Measurements from ENCODE around the gene ARHGAP26.
"Not testable (repeated sequence)": the region's sequence is repeated elsewhere in the genome, so short reads cannot be mapped to it uniquely, and the experiment has no call there.

ARHGAP26 gene

DNA sequence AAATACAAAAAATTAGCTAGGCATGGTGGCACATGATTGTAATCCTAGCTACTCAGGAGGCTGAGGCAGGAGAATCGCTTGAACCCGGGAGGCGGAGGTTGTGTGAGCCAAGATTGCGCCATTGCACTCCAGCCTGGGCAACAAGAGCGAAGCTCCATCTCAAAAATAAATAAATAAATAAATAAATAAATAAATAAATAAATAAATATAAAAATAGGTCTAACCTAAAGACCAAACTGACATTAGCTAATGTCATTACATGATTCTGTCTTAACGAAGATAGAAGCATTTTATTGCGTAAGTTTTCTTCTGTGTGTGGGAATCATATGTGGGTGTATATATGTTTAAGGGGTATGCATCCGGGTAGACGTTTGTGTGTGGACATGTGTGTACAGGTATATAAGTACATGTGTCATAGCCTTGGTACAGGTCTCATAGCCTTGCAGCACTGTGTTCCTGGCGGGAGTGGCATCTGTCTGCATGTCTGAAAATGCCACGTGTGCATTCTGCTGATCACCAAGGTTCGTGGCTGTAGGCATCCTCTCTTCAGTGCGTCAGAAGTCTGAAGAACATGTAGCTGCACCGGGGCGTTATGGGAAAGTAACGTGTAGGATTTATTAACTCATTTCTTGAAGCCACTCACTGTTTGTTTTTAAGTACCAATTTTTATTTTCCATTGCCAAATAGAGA is 335.2 kb downstream of the ARHGAP26 start:
- DNase-seq, result no peak

DNA sequence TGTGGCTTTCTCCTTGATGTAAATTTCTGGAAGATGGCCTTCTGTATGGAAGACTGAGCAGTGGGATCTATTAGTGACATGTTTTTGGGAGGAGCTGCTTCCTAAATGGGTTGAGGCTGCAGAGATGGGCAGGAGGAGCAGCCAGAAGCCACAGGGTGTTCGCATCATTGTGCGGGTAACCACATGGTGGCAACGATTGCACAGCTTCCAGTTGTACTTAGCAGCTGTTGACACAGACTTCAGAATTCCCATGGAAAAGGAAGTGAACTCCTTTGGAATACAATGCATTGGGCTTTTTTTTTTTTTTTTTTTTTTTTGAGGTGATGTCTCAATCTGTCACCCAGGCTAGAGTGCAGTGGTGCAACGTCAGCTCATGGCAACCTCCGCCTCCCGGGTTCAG is 336.0 kb downstream of the ARHGAP26 start:
- DNase-seq, result peak in 1 of 2 experiments; percentile 75

DNA sequence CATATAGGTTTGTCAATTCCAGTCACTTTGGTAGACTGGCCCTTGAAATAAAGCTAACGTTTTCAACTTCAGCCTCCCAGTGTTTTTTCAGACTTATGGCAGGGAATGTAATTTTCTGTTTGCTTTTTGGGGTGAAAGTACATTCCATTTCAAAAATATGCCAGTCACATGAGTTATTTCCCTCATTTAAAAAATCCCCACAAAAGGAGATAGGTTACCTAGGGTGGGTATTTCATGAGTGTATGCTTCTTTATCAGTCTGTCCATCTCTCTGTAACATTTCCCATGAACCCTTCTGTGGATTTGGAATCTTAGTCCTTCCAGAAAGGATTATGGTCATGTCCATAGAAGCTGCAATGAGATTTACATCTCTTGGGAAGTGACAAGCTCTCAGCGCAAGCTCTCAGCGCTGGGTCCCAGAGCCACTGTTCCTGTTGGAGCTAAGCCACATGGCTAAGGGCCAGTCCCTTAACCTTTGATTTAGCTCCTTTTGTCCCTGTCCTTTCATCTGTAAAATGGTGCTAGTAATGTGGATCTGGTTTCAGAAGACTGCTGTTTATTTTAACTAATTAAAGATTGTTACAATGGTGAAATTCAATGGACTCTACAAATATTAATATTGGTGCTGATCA is 338.4 kb downstream of the ARHGAP26 start:
- DNase-seq, result no peak

DNA sequence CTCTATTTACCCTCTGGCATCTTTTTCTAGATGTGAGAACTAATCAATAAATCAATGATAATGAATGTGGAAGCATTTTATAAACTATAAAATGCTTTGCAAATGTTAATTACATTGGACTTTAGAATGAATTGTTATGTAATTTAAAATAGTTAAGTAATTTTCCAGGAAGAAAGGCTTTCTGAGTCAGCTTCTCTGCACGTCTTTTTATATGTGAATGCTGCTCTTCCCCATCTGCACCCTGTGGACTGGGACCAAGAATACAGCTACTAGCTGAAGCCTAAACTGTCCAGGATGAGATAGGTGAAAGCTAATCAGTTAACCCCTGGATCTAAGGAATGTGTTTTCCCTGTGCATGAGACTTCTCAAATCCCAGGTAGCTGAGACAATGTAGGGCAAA is 340.4 kb downstream of the ARHGAP26 start:
- DNase-seq, result no peak

DNA sequence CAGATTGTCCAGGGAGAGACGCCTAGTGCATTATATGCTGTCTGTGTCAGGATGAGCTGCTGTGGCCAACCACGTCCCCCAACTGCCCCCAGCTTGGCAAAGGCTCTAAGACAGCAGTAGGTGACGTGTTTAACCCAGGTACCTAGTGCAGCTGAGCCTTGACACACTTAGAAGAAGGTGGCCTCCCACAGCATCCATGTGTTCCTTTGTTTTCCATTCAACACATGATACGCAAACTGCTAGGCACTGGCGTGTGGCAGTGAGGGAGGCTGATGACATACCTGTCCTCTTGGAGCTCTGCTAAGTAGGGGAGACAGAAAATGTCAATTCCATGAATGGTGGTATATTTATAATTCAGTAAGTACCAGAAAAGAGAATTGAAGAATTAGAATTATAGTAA is 341.6 kb downstream of the ARHGAP26 start:
- DNase-seq, result no peak

DNA sequence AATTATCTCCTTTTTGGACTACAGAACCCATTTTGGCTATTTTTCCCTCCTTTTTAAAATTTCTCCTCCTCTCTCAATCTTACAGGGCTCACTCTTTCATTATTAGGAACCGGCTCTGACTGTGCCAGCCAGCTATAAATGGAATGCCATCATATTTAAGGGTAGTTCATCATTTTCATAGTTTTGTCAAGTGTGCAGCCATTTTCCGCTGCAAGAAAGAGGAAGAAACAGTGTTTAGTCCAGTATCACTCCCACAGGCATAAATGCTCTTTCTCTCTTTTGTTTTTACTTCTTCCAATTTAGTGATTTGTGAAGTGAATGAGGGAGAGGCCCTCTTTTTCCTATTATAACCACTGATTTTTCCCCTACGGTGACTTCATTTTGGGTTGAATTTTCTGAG is 343.3 kb downstream of the ARHGAP26 start:
- no peak for DNase-seq

DNA sequence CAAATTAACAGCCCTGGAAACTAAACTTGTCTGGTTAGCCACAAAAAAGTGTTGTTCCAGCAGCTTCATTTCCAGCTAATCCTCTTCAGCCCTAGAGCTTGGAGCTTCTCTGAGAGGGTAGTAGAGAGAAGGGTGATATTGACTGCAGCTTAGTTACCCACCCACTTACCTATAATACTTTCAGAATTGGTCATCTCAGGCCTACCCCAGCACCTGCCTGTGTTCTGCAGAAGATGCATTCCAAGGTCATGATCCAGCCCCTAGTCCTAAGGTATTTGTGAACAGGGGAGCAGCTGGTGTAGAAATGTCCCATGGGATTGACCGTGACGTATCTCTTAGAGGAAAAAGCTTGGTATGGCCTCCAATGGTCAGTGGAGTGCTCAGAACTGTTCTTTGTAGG is 344.3 kb downstream of the ARHGAP26 start:
- no peak for DNase-seq

DNA sequence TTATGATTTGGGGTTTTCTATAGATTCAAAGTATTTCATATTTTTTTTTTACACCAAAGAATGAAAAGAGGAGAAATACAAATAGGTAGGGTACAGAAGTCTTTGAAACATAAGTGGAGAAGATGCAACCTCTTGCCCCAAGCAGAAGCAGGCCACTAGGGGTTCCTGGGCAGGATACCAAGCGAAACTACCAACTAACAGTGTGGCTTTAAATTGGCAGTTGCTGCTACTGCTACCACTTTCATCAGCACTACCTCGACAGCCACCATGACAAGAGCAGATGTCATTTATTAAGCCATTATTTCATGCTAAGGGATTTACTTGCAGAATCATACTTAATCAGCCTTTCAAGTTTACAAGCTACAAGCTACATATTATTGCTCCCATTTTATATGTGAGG is 345.2 kb downstream of the ARHGAP26 start:
- DNase-seq, result peak in 1 of 2 experiments; percentile 66

DNA sequence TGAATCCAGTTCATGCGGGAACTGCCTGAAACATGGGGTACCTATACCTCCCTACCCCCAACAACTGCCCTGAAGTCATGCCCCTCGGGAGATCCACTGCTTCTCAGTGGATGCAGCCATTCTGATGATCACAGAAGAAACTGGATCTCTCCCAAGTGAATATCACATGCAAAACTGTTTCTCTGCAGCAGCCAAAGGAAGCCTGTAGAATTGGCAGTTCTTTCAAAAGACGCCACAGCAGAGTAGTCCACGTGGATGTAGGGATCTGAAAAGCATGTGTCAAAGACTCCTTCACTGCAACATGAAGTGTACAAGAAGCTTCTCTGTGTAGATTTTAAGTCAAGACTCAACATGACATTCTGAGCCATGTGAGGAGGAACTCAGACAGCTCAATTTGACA is 346.6 kb downstream of the ARHGAP26 start:
- no peak for DNase-seq

DNA sequence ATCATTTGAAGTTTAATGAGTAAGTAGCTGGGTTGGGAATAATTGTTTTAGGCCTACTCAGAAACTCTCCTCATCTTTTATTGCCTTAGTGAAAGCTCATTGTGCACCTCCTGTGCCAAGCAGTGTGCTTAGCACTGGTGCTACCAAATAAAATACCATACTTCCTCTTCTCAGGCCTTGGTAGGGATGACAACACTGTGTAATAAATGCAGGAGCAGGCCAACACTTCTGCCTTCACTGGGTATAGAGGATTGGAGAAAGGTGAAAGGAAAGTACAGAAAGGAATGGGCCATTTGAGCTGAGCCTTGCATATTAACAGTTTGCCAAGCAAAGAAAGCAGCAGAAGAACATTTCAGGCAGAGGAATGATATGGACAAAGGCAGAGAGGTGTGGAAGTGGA is 347.6 kb downstream of the ARHGAP26 start:
- no peak for DNase-seq

DNA sequence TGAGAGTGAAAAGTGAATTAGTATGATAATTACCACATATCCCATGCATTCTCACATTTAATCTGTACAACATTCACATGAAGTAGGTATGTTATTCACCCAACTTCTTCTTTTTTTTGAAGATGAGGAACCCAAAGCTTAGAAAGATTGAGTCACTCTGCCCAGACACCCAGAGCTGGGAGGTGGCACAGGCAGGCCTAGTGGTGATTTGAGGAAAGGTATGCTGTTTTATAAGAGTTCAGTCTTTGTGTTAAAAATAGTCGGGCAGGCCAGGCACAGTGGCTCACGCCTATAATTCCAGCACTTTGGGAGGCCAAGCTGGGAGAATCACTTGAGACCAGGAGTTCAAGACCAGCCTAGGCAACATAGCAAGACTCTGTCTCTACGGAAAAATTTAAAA is 348.0 kb downstream of the ARHGAP26 start:
- no peak for DNase-seq

DNA sequence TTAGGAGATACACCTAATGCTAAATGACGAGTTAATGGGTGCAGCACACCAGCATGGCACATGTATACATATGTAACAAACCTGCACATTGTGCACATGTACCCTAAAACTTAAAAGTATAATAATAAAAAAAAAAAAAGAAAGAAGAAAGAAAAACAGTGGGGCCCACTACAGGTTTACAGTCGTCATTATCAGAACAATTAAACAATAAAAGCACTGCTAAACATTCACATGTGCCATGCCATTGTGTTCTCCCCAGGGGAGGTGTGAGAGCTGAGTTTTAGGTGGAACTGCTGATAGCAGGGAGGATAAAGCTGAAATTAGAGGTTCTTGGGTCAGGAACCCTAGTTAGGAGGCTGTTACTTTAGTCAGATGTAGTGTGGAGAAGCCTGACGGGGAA is 348.6 kb downstream of the ARHGAP26 start:
- DNase-seq, result not testable (repeated sequence)

DNA sequence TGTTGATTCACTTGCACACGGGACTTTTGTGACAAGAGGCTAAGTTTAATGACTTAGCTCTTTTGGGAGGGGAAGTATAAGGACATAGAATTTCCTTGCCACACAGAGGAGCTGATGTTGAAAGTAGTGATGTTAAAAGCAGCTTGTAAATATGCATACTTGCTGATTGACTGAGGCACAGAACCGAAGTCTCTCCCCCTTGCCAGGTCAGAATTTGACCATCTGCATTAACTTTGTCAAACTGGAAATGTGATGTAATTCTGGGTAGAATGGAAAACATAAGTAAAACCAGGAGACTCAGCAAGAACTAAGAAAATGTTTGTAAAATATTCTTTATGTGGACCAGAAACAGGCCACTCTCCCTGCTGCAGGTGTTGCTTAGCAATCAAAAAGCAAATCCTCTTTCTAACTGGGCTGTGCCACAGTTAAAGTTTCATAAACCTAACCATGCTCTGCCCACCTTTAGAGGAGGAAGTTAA is 349.2 kb downstream of the ARHGAP26 start:
- DNase-seq, result no peak

DNA sequence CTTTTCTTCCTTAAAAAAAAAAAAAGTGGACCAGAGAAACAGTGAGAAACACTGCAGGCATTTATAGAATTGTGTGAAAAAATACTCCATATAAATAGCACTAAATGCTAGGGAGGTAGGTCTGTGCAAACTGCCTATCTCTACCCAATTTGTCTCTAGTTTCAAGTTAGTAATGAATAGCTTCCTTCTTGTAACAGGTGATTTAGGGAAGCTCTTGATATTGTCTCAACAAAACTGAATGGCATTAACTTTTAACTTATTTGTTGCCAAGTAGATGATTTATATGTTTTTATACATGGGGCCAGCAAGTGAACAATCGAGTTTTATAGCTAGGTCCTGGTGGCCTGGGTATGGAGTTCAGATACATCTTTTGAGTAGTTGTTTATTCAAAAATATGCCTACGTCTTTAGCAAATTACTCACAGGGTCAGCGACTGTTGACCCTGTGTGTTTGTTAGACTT is 349.7 kb downstream of the ARHGAP26 start:
- DNase-seq, result no peak

DNA sequence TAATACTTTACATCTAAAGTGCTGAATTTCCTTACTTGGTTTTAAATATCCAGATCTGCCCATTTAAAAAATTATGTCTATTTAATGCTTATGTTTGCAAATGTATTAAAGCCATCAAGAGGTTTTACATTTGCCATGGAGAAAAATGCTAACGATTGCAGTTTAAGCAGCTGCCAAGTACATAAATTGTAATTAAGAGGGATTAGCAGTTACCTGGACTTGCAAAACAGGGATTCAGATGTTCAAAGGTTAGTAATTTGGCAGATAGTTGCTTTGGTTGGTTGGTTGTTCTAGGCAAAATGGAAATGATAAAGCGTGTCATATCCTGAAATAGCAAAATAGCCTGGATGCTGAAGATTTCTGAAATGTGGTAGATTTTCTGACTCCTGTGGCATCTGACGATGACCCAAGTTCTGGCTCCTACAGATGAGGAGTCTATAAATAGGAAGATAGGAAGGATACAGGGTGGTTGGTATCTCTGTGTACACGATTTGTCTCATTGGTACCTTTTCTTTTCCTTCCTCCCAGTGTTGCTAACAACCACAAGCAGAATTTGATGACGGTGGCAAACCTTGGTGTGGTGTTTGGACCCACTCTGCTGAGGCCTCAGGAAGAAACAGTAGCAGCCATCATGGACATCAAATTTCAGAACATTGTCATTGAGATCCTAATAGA is 350.4 kb downstream of the ARHGAP26 start:
- peak in 1 of 2 experiments; percentile 67 for DNase-seq

DNA sequence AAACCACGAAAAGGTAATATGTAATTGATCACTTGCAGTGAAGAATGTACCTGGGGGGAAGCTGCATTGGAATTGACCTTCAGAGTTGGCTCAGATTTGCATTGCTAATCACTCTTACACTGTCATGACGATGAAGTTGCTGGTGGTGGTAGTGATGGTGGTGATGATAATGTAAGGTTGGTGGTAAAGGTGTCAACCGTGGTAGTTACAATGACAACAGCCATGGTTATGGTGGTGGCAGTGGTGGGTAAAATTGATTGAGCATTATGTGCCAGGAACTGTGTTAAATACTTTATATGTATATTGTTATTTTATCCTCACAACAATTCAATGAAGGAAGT is 350.9 kb downstream of the ARHGAP26 start:
- no peak for DNase-seq

DNA sequence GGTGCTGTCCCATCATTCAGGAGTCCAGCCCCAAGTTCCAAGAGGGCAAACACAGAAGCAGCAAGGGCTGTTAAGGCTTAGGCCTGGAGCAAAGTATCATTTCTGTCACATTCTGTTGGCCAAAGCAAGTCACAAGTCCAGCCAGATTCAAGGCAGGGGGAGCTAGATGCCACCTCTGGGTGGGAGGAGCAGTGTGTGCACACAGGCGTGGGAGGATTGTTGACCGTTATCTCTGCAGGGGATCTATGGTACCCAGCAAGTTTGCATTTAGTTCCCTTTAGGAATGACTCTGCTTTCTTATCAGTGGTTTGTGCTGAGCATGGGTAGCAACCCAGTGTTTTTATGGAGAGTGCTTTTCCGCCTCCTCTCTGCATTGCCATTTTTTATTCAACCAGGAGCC is 354.4 kb downstream of the ARHGAP26 start:
- DNase-seq, result no peak

DNA sequence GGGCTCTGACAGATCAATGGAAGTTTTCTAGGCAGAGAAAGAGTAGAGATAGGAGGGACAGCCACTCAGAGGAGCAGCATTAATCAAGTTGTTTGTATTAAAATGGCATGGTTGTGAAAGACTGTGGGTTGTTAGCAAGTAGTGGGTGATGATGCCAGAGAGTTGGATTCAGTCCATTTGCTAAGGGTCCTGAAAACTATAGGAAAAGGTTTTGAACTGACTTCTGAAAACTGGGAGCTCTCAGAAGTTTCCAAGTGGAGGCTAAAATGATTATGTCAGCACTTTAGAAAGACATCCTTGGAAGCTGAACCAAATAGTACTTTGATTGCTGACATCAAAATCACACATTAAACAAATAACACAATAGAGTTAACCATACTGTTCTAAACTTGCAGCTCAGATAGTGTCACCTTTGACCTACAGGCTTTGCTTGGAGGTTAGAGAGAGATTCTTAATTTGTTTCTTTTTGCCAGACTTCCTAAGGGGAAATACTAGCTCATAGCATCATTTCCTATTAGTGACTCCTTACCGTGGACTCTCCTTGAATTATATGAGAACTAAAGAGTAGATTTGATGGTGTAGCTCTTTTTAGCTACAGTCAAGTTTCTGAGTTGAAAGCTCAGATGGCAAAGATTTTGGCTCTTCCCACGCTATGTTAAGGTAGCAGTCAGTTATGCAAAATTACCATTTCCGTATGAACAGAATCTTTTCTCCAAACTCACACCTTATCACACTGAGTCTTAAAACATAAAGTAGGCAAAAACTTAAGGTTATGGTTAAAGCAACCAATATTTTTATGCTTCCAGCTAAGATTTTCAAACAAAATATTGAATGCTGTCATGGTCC is 356.2 kb downstream of the ARHGAP26 start:
- no peak for DNase-seq

DNA sequence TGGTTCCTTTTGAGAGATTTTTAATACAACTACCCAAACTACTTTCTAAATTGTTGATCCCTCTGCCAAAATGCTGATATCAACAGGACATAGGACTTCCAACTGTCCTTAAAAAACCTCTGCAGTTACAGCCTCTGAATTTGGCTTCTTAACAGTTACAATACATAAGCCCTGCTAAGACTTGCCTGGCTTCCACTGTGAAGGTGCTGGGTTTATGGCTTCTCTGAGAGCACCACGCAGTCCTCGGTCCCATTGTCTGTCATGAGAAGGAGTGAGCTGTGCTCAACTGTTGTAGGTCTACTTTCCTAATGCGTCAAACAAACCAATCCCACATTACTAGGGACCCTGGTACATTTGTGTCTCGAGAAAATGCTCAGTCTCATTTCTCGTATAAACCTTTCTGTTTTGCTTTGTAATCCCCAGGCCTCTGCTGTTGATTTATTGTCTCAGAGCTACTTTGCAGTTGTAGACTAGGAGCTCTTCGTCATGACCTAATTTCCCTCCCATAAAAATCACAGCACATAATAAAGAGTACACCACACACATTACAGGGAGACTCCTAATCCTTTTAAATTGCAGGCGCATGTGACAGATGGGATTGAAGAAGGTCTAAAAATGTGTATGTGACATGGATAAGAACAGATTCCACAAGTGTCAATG is 358.4 kb downstream of the ARHGAP26 start:
- peak; percentile 82 to 93 for DNase-seq

DNA sequence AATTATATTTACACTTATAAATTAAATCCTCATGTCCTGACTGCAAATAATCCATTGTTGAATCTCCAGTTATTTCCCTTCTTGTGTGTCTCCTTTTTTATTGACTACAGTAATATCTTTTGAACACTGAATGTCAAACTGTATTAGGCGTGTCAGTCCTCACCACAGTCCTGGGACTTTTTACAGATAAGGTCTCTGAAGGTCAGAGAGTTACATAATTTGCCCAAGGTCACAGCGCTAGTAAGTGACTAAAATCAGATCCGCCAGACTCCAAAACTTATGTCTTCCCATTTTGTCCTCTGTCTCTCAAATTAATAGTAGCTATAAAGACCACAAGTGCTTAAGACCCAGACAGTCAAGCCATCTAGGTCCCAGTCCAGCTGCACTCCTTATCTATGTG is 359.0 kb downstream of the ARHGAP26 start:
- DNase-seq, result no peak

DNA sequence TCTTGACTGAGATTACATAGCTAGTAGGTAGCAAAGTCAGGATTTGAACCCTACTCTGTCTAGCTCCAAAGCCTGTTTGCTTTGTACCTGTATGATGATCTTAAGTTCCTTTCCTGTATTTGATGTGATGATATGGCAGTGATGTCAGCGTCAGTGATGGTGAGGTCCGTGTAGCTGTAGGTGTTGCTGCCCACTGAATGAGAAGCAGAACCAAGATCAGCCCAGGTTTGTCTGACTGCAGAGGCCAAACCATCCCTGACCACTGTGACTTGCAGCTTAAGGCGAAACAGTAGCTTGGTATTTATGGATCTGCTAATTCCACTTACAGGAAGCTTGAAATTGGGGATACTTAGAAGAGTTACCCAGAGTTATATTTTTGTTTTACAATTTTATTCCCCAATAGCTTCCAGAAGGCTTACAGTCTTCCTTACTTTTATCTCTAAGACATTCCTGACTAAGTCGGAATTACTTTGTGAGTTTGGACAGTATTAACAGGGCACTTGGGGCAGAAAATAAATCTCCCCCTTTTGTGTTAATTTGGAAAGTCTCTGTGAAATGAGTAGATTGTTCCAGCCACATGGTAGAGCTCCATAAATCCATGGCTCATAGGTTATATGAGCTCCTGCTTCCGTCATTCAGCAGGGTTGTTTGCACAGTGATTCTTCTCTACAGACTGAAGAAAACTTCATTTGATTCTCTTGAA is 359.9 kb downstream of the ARHGAP26 start:
- no peak for DNase-seq

Data from NCI-H524 (cell line).